Neural cell (in vitro differentiated cells): ENCODE data around the gene JAK2.

Experiments used
- CTCF ChIP-seq: fragments of 450-650 bp; IDR thresholded peaks from 2 replicates; pipeline ENCODE4 v1.5.1; 2014; ENCODE audit warnings: antibody characterized with exemption, mild to moderate bottlenecking, moderate library complexity; ENCODE audit not compliant: poor library complexity, severe bottlenecking
- EP300 ChIP-seq: fragments of 450-650 bp; conservative IDR thresholded peaks from 2 replicates; pipeline ENCODE4 v1.6.1; 2014; ENCODE audit warnings: antibody characterized with exemption, mild to moderate bottlenecking, moderate library complexity; ENCODE audit not compliant: poor library complexity, severe bottlenecking
- POLR2AphosphoS5 ChIP-seq: IDR thresholded peaks from 2 replicates; pipeline ENCODE4 v1.6.1; 2012
- RAD21 ChIP-seq: fragments of 450-650 bp; conservative IDR thresholded peaks from 2 replicates; pipeline ENCODE4 v1.6.1; 2014; ENCODE audit warnings: antibody characterized with exemption, mild to moderate bottlenecking, moderate library complexity
- REST ChIP-seq: IDR thresholded peaks from 2 replicates; pipeline ENCODE4 v1.6.1; 2012; ENCODE audit warnings: borderline replicate concordance

GRCh38 chr9:4992872-4993271 lies 7.8 kb downstream of the JAK2 start:
- TF ChIP-seq CTCF (no peak), RAD21 (no peak), EP300 (no peak), POLR2AphosphoS5 (no peak), REST (no peak)
